Measurements from ENCODE around the gene SEMA3G.

The SEMA3G gene

DNA sequence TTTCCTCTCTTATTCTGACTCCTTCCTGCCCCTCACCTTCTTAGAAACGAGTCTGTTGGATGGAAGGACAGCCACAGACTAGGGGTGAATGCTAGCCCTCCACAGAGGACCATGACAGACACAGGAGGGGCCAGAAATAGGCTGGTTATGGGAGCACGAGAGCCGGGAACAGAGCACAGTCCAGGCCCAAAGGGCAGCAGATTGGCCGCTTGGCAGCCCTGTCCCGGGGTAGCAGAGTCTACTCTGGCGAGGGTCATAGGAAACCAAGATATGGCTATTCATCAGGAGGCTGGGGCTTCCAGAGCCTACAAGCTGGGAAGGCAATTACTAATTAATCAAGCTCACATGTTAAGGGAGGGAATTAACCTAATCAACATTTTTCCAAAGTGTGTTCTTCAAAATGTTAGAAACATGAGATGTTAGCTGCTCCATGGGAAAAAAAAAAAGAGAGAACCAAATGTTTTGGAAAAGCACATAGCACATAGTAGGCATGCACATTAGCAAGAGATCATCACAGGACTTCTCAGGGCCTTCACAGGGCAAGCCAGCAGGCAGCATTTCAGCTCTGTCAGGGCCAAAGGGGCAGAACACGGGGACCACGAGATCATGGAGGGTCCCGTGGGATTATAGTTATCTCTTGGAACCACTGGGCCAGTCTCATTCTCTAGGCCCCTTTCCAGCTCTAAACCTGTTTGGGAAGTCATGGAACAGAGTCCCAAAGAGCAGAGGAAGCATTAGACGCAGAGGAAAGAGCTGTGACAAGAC lies 13.3 kb downstream of the SEMA3G start:
- TF ChIP-seq, protein P1, sequence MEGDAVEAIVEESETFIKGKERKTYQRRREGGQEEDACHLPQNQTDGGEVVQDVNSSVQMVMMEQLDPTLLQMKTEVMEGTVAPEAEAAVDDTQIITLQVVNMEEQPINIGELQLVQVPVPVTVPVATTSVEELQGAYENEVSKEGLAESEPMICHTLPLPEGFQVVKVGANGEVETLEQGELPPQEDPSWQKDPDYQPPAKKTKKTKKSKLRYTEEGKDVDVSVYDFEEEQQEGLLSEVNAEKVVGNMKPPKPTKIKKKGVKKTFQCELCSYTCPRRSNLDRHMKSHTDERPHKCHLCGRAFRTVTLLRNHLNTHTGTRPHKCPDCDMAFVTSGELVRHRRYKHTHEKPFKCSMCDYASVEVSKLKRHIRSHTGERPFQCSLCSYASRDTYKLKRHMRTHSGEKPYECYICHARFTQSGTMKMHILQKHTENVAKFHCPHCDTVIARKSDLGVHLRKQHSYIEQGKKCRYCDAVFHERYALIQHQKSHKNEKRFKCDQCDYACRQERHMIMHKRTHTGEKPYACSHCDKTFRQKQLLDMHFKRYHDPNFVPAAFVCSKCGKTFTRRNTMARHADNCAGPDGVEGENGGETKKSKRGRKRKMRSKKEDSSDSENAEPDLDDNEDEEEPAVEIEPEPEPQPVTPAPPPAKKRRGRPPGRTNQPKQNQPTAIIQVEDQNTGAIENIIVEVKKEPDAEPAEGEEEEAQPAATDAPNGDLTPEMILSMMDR (IDR thresholded peaks at IDR 0.05; ENCODE audit: extremely low read depth, insufficient read depth, missing control alignments), result no peak
- no peak for DNase-seq (ENCODE audit: low spot score)
- in situ Hi-C loops (cut with MboI; ENCODE audit: low pct_unique_long_range_greater_than_20kb, low sequenced_read_pairs, unreplicated experiment), result no loop called here

DNA sequence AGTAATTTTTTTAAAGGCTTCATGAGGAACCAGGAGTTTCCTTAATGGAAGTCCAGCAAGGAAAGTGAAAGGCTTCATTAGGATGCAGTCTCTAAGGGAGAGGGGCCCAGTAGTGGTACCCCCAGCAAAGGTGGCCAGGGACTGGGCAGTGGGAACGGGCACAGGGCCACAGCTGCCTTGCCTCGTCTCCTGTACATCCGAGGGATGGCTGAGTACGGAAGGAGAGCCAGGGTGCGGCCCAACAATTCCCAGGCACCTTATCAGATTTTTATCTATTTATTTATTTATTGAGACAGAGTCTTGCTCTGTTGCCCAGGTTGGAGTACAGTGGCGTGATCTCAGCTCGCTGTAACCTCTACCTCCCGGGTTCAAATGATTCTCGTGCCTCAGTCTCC lies 14.5 kb downstream of the SEMA3G start:
- in situ Hi-C loops (cut with MboI; ENCODE audit: low pct_unique_long_range_greater_than_20kb, low sequenced_read_pairs, unreplicated experiment), result no loop called here

DNA sequence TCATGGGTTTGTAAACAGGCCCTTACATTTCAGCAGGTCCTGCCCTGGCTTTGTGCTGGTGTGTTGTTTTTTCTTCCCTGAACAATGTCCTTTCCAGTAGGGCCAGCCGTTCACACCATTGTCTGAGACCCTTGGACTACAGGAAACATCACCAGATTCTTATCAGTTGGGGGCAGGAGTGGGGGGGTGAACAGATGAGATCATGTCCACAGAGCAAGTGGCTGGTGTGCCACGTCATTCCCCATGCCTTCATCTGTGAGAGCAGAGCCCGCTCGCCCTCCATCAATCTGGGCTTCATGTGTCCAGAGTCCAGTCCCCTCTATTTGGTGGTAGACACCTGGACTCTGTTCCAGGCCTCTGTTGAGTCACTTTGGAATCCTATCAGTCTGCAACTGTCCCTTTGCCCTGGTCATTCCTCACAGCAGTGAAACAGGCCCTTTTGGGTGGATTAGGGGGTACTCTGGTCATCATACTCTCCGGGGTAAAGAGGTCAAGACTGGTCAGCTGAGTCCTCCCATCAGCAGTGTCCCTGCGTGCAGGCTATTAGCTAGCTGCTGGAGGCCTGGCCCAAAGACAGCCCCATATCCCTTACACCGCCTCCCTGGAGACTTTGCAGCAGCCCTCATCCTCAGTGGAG lies 15.0 kb downstream of the SEMA3G start:
- DNase-seq (ENCODE audit: low spot score), result no peak
- in situ Hi-C loops (cut with MboI; ENCODE audit: low pct_unique_long_range_greater_than_20kb, low sequenced_read_pairs, unreplicated experiment), result no loop called here
- TF ChIP-seq, protein P1 (IDR thresholded peaks at IDR 0.05; ENCODE audit: extremely low read depth, insufficient read depth, missing control alignments), result no peak

More for the DNA sequence above, 14.5 kb downstream of the SEMA3G start:
- TF ChIP-seq, protein P1 (IDR thresholded peaks at IDR 0.05; ENCODE audit: extremely low read depth, insufficient read depth, missing control alignments), result no peak
- DNase-seq (ENCODE audit: low spot score), result no peak

DNA sequence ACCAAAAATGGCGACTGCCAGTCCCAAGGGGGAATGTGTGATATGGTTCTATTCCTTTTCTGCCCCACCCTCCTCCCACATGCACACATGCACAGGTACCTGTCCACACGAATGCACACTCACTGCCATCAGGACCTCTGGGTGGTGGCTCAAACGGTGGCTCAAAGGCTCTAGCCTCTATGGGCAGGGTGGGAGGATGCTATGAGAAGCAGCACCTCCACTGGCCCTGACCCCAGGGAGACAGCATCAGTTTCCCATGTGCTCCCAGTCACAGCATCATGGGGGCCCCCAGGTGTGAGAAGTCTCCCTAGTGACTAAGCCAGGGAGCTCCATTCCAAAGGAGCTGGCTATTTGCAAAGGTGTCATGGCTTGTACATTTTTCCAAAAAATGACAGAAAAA lies 15.9 kb downstream of the SEMA3G start:
- in situ Hi-C loops (cut with MboI; ENCODE audit: low pct_unique_long_range_greater_than_20kb, low sequenced_read_pairs, unreplicated experiment), result no loop called here
- no peak for DNase-seq (ENCODE audit: low spot score)
- TF ChIP-seq, protein P1 (IDR thresholded peaks at IDR 0.05; ENCODE audit: extremely low read depth, insufficient read depth, missing control alignments), result no peak

DNA sequence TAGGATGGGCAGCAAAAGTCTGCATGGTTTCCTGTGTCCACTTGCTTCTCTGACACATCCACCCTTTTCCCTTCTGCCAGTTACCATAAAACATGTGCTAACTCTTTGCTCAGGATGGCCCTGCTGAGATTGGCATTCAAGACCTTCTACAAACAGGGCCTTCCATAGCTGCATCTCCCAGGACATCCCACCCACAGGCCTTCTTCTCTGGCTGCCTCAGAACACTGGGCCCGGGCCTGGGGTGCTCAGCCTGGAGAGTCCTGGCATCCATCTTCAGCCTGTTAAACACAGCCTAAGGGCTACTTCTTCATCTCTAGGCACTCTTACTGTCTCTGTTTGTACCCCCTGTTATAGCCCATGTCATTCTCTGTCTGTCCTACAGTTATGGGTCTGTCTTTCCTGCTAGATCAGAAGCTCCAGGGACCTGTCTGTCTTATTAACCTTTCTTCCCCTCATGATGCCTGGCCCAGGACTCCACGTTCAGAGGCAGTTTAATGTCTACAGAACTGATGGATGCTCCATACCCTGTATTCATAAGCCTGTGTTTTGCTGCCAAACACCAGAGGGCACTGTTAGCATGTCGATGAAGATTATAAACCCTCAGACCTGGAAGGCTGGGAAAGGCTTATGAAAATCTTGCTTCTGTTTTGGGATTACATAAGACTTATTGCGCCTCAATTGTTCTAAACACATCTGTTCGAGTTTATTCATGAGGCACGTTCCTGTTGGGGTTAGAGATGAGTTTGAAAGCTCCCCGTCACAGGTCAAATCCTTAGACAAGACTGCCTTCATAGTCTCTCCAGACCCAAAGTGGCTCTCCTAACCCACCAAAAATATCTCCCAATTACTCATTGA lies 16.5 kb downstream of the SEMA3G start:
- TF ChIP-seq, protein P1 (IDR thresholded peaks at IDR 0.05; ENCODE audit: extremely low read depth, insufficient read depth, missing control alignments), result peak; percentile 77
- DNase-seq (ENCODE audit: low spot score), result peak; percentile 58
- in situ Hi-C loops (cut with MboI; ENCODE audit: low pct_unique_long_range_greater_than_20kb, low sequenced_read_pairs, unreplicated experiment), result no loop called here

DNA sequence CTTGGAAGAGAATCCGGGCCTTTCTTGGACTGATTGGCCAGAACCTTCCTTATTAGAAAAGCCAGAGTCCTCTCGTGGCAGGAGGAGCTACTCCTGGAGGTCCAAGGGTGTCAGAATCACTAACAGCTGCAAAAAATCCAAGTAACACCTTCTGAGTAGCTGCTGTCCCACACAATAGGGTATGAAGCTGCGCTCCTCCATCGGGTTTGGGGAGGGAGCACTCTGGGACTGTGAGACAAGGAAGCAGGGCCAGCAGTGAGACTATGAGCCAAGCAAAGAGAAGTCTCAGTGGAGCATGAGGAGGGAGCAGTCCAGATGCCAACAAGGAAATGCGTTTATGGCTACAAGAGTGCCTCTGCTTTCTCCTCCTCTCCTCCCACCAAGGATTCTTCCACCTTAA lies 21.7 kb downstream of the SEMA3G start:
- TF ChIP-seq, protein P1 (IDR thresholded peaks at IDR 0.05; ENCODE audit: extremely low read depth, insufficient read depth, missing control alignments), result no peak
- DNase-seq (ENCODE audit: low spot score), result no peak
- in situ Hi-C loops (cut with MboI; ENCODE audit: low pct_unique_long_range_greater_than_20kb, low sequenced_read_pairs, unreplicated experiment), result no loop called here

Data from GM13977 (cell line).